Esophagus muscularis mucosa (tissue), 4 donors: ENCODE results near the gene NID1. TPM values are rescaled to one million over a fixed set of nuclear protein-coding genes. Genes with fewer than 3 reads are reported as not detected.

ENCODE experiments used
- DNase-seq: peaks from one replicate; pipeline ENCODE4 v3.0.0-alpha.2; 2017; ENCODE audit errors: extremely low spot score
- H3K27ac ChIP-seq, 4 donors: fragments of 200-600 bp; sonication (generic); replicated peaks in 1 of 4; 1 replicate in 3 of 4; 2 replicates in 1 of 4; pipeline ENCODE4 v1.5.1; 2016 to 2019; ENCODE audit warnings: mild to moderate bottlenecking in 1 of 4
- H3K27me3 ChIP-seq, 4 donors: fragments of 200-600 bp; sonication (generic); one replicate each; pipeline versions ENCODE4 v1.5.1 to v1.6.0; 2016 to 2019
- H3K36me3 ChIP-seq, 4 donors: fragments of 200-600 bp; sonication (generic); one replicate each; pipeline ENCODE4 v1.5.1; 2016 to 2019
- H3K4me1 ChIP-seq, 4 donors: fragments of 200-600 bp; sonication (generic); one replicate each; pipeline ENCODE4 v1.5.1; 2016 to 2019
- H3K4me3 ChIP-seq, 4 donors: fragments of 200-600 bp; sonication (generic); 1 replicate in 2 of 4; 2 replicates in 2 of 4; pipeline ENCODE4 v1.5.1; 2016 to 2019; ENCODE audit warnings: mild to moderate bottlenecking in 4 of 4, moderate library complexity in 1 of 4
- H3K9me3 ChIP-seq, 4 donors: fragments of 200-600 bp; sonication (generic); 1 replicate in 3 of 4; 2 replicates in 1 of 4; pipeline ENCODE4 v1.5.1; 2016 to 2019
- CTCF ChIP-seq, 3 experiments: fragments of 200-600 bp in 2 of 3; fragments of 450-650 bp in 1 of 3; sonication (generic) in 2 of 3; IDR thresholded peaks; one replicate each; pipeline ENCODE4 v1.5.1; 2017 to 2019; ENCODE audit warnings: antibody characterized with exemption in 3 of 3, mild to moderate bottlenecking in 2 of 3, moderate library complexity in 1 of 3
- EP300 ChIP-seq: sonication (generic); formaldehyde crosslinking; IDR thresholded peaks from one replicate; pipeline ENCODE4 v1.6.1; 2017; ENCODE audit warnings: antibody characterized with exemption
- POLR2A ChIP-seq: fragments of 450-650 bp; IDR thresholded peaks from one replicate; pipeline ENCODE4 v1.6.1; 2017; ENCODE audit warnings: antibody characterized with exemption, moderate library complexity, mild to moderate bottlenecking, low read depth
- POLR2AphosphoS5 ChIP-seq, 2 donors: sonication (generic); formaldehyde crosslinking; IDR thresholded peaks; one replicate each; pipeline ENCODE4 v1.6.1; 2017; ENCODE audit warnings: antibody characterized with exemption in 2 of 2
- WGBS: methylation state at CpG from one replicate; pipeline ENCODE4 v1.1.5; 2018; 5-methylcytosine and 5-hydroxymethylcytosine counted together
- intact Hi-C: fragments of 100-400 bp; cut with DNase I; formaldehyde crosslinking; loops from one replicate; pipeline ENCODE4 v1.15.1; 2023
- total RNA-seq, 4 donors: library from RNA; depleted of rRNA; stranded (reverse); fragments of >200 nt; gene quantifications; one replicate each; pipeline versions ENCODE4 v1.1.0 to v1.2.1, GENCODE V29; 2016

Gene NID1
- total RNA-seq, 4 donors from 2014 or later = 187 to 390 (median 287) TPM

GRCh38 chr1:236058141-236058934 lies 6.6 kb downstream of the NID1 start:
- WGBS = 37% methylated on average over 5 of the region's 5 CpGs
- Histone ChIP-seq H3K36me3 (peaks cover 0 to 31% (median 11%) of the 10 kb centered on the region in 4 donors), H3K27me3 (no peaks in the 10 kb centered on the region), H3K4me3 (peak overlapping the region; percentile 28 to 85 (median 35)), H3K27ac (peak overlapping the region; percentile 67 to 99 (median 92)), H3K9me3 (no peaks in the 10 kb centered on the region), H3K4me1 (peaks cover 31 to 80% (median 75%) of the 10 kb centered on the region in 4 donors)
- no peak for DNase-seq
- TF ChIP-seq POLR2A (no peak), CTCF (IDR thresholded peaks at IDR 0.05) (no peak), POLR2AphosphoS5 (IDR thresholded peaks at IDR 0.05) (no peak), EP300 (no peak)
- intact Hi-C loops = no loop called here

GRCh38 chr1:236057546-236057945 lies 7.3 kb downstream of the NID1 start:
- no peak for DNase-seq
- Histone ChIP-seq H3K4me1 (peaks cover 32 to 79% (median 74%) of the 10 kb centered on the region in 4 donors), H3K27me3 (no peaks in the 10 kb centered on the region), H3K9me3 (no peaks in the 10 kb centered on the region), H3K27ac (peak overlapping the region in 3 of 4 donors; percentile 67 to 99 (median 89)), H3K4me3 (peak overlapping the region in 2 of 4 donors; percentile 36 to 85), H3K36me3 (peaks cover 0 to 31% (median 11%) of the 10 kb centered on the region in 4 donors)
- TF ChIP-seq CTCF (IDR thresholded peaks at IDR 0.05) (no peak), POLR2AphosphoS5 (IDR thresholded peaks at IDR 0.05) (no peak), POLR2A (no peak), EP300 (no peak)
- 90% methylated on average over 5 of the region's 5 CpGs for WGBS
- intact Hi-C loops = no loop called here

GRCh38 chr1:236052232-236052993 lies 12.5 kb downstream of the NID1 start:
- Histone ChIP-seq H3K27me3 (no peaks in the 10 kb centered on the region), H3K4me3 (peak overlapping the region in 1 of 4 donors; percentile 21), H3K27ac (peak overlapping the region in 1 of 4 donors; percentile 72), H3K4me1 (peaks cover 24 to 58% (median 50%) of the 10 kb centered on the region in 4 donors), H3K36me3 (peaks cover 12 to 26% (median 20%) of the 10 kb centered on the region in 4 donors), H3K9me3 (no peaks in the 10 kb centered on the region)
- no peak for DNase-seq
- TF ChIP-seq CTCF (IDR thresholded peaks at IDR 0.05) (no peak), EP300 (no peak)
- 42% methylated on average over 12 of the region's 12 CpGs for WGBS
- intact Hi-C loops = no loop called here

GRCh38 chr1:236051242-236051791 lies 13.6 kb downstream of the NID1 start:
- Histone ChIP-seq H3K36me3 (peaks cover 20 to 37% (median 31%) of the 10 kb centered on the region in 4 donors), H3K27me3 (no peaks in the 10 kb centered on the region), H3K27ac (peak overlapping the region; percentile 35 to 72 (median 48)), H3K4me3 (peak overlapping the region in 3 of 4 donors; percentile 6 to 34 (median 21)), H3K4me1 (peaks cover 22 to 56% (median 44%) of the 10 kb centered on the region in 4 donors), H3K9me3 (no peaks in the 10 kb centered on the region)
- TF ChIP-seq EP300 = no peak
- TF ChIP-seq CTCF (IDR thresholded peaks at IDR 0.05) = no peak
- no peak for TF ChIP-seq POLR2AphosphoS5 (IDR thresholded peaks at IDR 0.05)
- no peak for TF ChIP-seq POLR2A
- no peak for DNase-seq
- intact Hi-C loops = no loop called here
- WGBS = 28% methylated on average over 9 of the region's 9 CpGs
